ENCODE data around the gene SH2D6.

Gene SH2D6

GRCh38 chr2:85430752-85431569 is 12.4 kb downstream of the SH2D6 start:
- FAIRE-seq (no peak), DNase-seq (ENCODE audit: insufficient read length, low spot score) (no peak)
- TF ChIP-seq CTCF (IDR thresholded peaks at IDR 0.05; ENCODE audit: insufficient read depth, missing control alignments) = no peak

GRCh38 chr2:85431570-85432205 is 13.2 kb downstream of the SH2D6 start:
- no peak for TF ChIP-seq CTCF (IDR thresholded peaks at IDR 0.05; ENCODE audit: insufficient read depth, missing control alignments)
- DNase-seq (ENCODE audit: insufficient read length, low spot score) (no peak), FAIRE-seq (no peak)

GRCh38 chr2:85433511-85434089 is 15.1 kb downstream of the SH2D6 start:
- TF ChIP-seq CTCF (IDR thresholded peaks at IDR 0.05; ENCODE audit: insufficient read depth, missing control alignments) = no peak
- DNase-seq (ENCODE audit: insufficient read length, low spot score) (no peak), FAIRE-seq (no peak)

- TF ChIP-seq CTCF (IDR thresholded peaks at IDR 0.05; ENCODE audit: insufficient read depth, missing control alignments) = no peak
- FAIRE-seq (no peak), DNase-seq (ENCODE audit: insufficient read length, low spot score) (no peak)
These were observed 16.2 kb downstream of the SH2D6 start for GRCh38 chr2:85434696-85435095.

- FAIRE-seq = no peak
- no peak for TF ChIP-seq CTCF (IDR thresholded peaks at IDR 0.05; ENCODE audit: insufficient read depth, missing control alignments)
These were observed 16.9 kb downstream of the SH2D6 start for GRCh38 chr2:85435220-85435958.

GRCh38 chr2:85435981-85436835 is 17.7 kb downstream of the SH2D6 start:
- TF ChIP-seq CTCF (IDR thresholded peaks at IDR 0.05; ENCODE audit: insufficient read depth, missing control alignments) = no peak
- FAIRE-seq = no peak
- no peak for DNase-seq (ENCODE audit: insufficient read length, low spot score)

More at GRCh38 chr2:85435220-85435958, 16.9 kb downstream of the SH2D6 start:
- no peak for DNase-seq (ENCODE audit: insufficient read length, low spot score)
